ENCODE results near the gene RASSF5. TPM values are rescaled to one million over a fixed set of nuclear protein-coding genes. Genes with fewer than 3 reads are reported as not detected.

RASSF5 gene
- polyA plus RNA-seq, 1 of the 3 experiments (the other 2 are of a cell fraction): 2.2 TPM

DNA sequence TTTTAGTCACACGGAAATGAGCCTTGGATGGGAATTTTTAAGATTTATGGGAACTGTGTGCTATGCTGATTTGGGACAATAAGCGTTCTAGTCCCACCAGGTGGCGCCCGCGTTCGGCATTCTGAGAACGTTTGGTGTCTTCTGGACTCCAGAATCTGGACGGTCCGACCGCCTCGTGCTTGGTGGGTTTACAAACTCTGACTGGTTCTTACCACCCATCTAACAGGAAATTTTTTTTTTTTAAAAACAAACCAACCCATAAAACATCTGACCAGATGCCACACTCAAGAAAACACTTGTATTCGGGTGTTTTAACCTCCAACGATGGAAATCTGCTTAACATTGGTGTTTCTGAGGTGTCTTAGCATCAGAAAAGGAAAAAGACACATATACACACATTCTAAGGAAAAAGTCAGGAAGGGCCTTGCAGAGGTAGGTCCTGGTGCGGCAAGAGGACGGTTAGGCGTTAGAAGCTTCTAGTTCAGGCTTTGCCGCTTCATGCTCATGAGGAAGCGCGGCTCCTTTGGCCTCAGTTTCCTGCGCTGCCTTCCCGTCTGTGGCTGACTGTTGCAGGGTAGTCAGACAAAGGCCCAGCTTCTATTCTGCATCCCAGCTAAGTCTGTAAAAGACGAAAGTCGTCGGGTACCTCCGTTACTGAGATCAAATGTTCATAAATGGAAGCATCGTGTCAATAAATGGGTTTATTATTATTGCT lies 127.2 kb downstream of the RASSF5 start:
- no peaks in the 10 kb centered on the region for H3K27me3 ChIP-seq (ENCODE audit: insufficient read depth)
- ChIA-PET POLR2A (interaction anchor here (1.0 to 2.4 kb wide), 8 partner anchors 20 to 348 kb away, joined by 3 to 22 read pairs (median 3); partner anchors contain the start of gene EIF2D), CTCF (interaction anchor here (0.9 to 17.3 kb wide), 31 partner anchors 8 to 497 kb away, joined by 3 to 450 read pairs (median 5); partner anchors contain the start of genes EIF2D and MAPKAPK2)
- H2AFZ ChIP-seq (ENCODE audit: low read depth): peak overlapping the region; percentile 89
- H3K9ac ChIP-seq: peak overlapping the region; percentile 83; the same call in 1 of the 2 replicates
- peaks cover 34% of the 10 kb centered on the region for H3K79me2 ChIP-seq (ENCODE audit: insufficient read depth)
- no peaks in the 10 kb centered on the region for H3K9me3 ChIP-seq
- H3K4me3 ChIP-seq (ENCODE audit: low read depth in 2 of 2, low read length in 1 of 2): peak overlapping the region; percentile 87 to 92
- peaks cover 27% of the 10 kb centered on the region for H3F3A ChIP-seq (replicated peaks; ENCODE audit: insufficient read depth)
- peaks cover 0 to 9% of the 10 kb centered on the region in 2 experiments for H3K36me3 ChIP-seq (replicated peaks in 1 of 2; ENCODE audit: control insufficient read depth in 1 of 2, insufficient read depth in 2 of 2, low read length in 1 of 2)
- no peaks in the 10 kb centered on the region for H3K9me2 ChIP-seq
- H3K27ac ChIP-seq (ENCODE audit: low read depth in 2 of 2, low read length in 1 of 2): peak overlapping the region; percentile 73 to 79; a peak in 3 of 4 replicates
- no peaks in the 10 kb centered on the region for H4K20me1 ChIP-seq (ENCODE audit: insufficient read depth)
- TF ChIP-seq JUND (IDR thresholded peaks at IDR 0.05): no peak
- no peak for TF ChIP-seq FOSL2 (IDR thresholded peaks at IDR 0.05; ENCODE audit: borderline replicate concordance, low read depth)
- TF ChIP-seq, protein P1, sequence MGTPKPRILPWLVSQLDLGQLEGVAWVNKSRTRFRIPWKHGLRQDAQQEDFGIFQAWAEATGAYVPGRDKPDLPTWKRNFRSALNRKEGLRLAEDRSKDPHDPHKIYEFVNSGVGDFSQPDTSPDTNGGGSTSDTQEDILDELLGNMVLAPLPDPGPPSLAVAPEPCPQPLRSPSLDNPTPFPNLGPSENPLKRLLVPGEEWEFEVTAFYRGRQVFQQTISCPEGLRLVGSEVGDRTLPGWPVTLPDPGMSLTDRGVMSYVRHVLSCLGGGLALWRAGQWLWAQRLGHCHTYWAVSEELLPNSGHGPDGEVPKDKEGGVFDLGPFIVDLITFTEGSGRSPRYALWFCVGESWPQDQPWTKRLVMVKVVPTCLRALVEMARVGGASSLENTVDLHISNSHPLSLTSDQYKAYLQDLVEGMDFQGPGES (IDR thresholded peaks at IDR 0.05; ENCODE audit: low read depth, low read length): no peak
- no peak for TF ChIP-seq FOXJ3 (CRISPR knock-in tag; IDR thresholded peaks at IDR 0.05)
- TF ChIP-seq, protein P2, sequence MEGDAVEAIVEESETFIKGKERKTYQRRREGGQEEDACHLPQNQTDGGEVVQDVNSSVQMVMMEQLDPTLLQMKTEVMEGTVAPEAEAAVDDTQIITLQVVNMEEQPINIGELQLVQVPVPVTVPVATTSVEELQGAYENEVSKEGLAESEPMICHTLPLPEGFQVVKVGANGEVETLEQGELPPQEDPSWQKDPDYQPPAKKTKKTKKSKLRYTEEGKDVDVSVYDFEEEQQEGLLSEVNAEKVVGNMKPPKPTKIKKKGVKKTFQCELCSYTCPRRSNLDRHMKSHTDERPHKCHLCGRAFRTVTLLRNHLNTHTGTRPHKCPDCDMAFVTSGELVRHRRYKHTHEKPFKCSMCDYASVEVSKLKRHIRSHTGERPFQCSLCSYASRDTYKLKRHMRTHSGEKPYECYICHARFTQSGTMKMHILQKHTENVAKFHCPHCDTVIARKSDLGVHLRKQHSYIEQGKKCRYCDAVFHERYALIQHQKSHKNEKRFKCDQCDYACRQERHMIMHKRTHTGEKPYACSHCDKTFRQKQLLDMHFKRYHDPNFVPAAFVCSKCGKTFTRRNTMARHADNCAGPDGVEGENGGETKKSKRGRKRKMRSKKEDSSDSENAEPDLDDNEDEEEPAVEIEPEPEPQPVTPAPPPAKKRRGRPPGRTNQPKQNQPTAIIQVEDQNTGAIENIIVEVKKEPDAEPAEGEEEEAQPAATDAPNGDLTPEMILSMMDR (IDR thresholded peaks at IDR 0.05): peak; percentile 94
- TF ChIP-seq FOXM1 (IDR thresholded peaks at IDR 0.05; ENCODE audit: low read depth): no peak
- no peak for TF ChIP-seq TCF12 (IDR thresholded peaks at IDR 0.05)
- no peak for TF ChIP-seq TEAD4 (IDR thresholded peaks at IDR 0.05; ENCODE audit: borderline replicate concordance, insufficient read depth)
- TF ChIP-seq EZH2phosphoT487 (IDR thresholded peaks at IDR 0.05; ENCODE audit: borderline replicate concordance, low read depth): no peak
- no peak for TF ChIP-seq MEF2A (IDR thresholded peaks at IDR 0.05; ENCODE audit: borderline replicate concordance, low read depth)
- no peak for TF ChIP-seq EP300 (IDR thresholded peaks at IDR 0.05; ENCODE audit: borderline replicate concordance in 1 of 2, low read depth in 1 of 2, low read length in 1 of 2)
- TF ChIP-seq SMC3 (IDR thresholded peaks at IDR 0.05; ENCODE audit: low read depth, low read length): peak; percentile 82
- no peak for TF ChIP-seq CHD2 (IDR thresholded peaks at IDR 0.05; ENCODE audit: low read length, partially characterized antibody)
- TF ChIP-seq GATA2 (CRISPR knock-in tag; IDR thresholded peaks at IDR 0.05): no peak
- TF ChIP-seq, protein P3, sequence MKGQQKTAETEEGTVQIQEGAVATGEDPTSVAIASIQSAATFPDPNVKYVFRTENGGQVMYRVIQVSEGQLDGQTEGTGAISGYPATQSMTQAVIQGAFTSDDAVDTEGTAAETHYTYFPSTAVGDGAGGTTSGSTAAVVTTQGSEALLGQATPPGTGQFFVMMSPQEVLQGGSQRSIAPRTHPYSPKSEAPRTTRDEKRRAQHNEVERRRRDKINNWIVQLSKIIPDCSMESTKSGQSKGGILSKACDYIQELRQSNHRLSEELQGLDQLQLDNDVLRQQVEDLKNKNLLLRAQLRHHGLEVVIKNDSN (IDR thresholded peaks at IDR 0.05; ENCODE audit: borderline replicate concordance, low read depth): no peak
- peak; percentile 79 for TF ChIP-seq RAD21 (IDR thresholded peaks at IDR 0.05; ENCODE audit: low read length)
- TF ChIP-seq, protein P4, sequence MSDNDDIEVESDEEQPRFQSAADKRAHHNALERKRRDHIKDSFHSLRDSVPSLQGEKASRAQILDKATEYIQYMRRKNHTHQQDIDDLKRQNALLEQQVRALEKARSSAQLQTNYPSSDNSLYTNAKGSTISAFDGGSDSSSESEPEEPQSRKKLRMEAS (IDR thresholded peaks at IDR 0.05; ENCODE audit: low read depth): peak; percentile 75
- no peak for TF ChIP-seq RCOR1 (IDR thresholded peaks at IDR 0.05; ENCODE audit: low read length)
- no peak for TF ChIP-seq RFX5 (IDR thresholded peaks at IDR 0.05; ENCODE audit: low read length)
- no peak; the same call in 1 of the 2 replicates for TF ChIP-seq MXI1 (IDR thresholded peaks at IDR 0.05; ENCODE audit: low read depth, low read length)
- no peak for TF ChIP-seq NFIC (IDR thresholded peaks at IDR 0.05; ENCODE audit: borderline replicate concordance)
- no peak for TF ChIP-seq ELF1 (IDR thresholded peaks at IDR 0.05)
- TF ChIP-seq, protein P5, sequence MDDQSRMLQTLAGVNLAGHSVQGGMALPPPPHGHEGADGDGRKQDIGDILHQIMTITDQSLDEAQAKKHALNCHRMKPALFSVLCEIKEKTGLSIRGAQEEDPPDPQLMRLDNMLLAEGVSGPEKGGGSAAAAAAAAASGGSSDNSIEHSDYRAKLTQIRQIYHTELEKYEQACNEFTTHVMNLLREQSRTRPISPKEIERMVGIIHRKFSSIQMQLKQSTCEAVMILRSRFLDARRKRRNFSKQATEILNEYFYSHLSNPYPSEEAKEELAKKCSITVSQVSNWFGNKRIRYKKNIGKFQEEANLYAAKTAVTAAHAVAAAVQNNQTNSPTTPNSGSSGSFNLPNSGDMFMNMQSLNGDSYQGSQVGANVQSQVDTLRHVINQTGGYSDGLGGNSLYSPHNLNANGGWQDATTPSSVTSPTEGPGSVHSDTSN (IDR thresholded peaks at IDR 0.05): peak; percentile 48
- TF ChIP-seq NRF1 (IDR thresholded peaks at IDR 0.05; ENCODE audit: low read depth, low read length): no peak
- TF ChIP-seq, protein P6, sequence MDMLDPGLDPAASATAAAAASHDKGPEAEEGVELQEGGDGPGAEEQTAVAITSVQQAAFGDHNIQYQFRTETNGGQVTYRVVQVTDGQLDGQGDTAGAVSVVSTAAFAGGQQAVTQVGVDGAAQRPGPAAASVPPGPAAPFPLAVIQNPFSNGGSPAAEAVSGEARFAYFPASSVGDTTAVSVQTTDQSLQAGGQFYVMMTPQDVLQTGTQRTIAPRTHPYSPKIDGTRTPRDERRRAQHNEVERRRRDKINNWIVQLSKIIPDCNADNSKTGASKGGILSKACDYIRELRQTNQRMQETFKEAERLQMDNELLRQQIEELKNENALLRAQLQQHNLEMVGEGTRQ (IDR thresholded peaks at IDR 0.05; ENCODE audit: borderline replicate concordance, low read depth, low read length): no peak
- no peak for TF ChIP-seq GABPA (IDR thresholded peaks at IDR 0.05; ENCODE audit: low read depth)
- no peak for TF ChIP-seq TAF1 (IDR thresholded peaks at IDR 0.05; ENCODE audit: borderline replicate concordance, low read depth, low read length)
- TF ChIP-seq SIN3A (IDR thresholded peaks at IDR 0.05; ENCODE audit: borderline replicate concordance, low read depth, low read length): peak; percentile 47; the same call in 1 of the 2 replicates
- H3K4me2 ChIP-seq: peak overlapping the region; percentile 85
- H3K4me1 ChIP-seq (ENCODE audit: control insufficient read depth in 1 of 2, insufficient read depth in 2 of 2, low read depth in 1 of 2, low read length in 1 of 2): peaks cover 18 to 22% of the 10 kb centered on the region in 2 experiments; a peak in 3 of 4 replicates
- DNase-seq: peak; percentile 66
- 42% methylated on average over 26 of the region's 26 CpGs for WGBS (ENCODE audit: low lambda C conversion rate)
